GM18909 (cell line): ENCODE measurements around the gene KLF9.
A peak's percentile ranks its signal among the peaks of the same experiment; 100 is the strongest.
"Not testable (repeated sequence)": the region's sequence is repeated elsewhere in the genome, so short reads cannot be mapped to it uniquely, and the experiment has no call there.

ENCODE experiments used
- ATAC-seq: cut with Tn5 transposase; IDR thresholded peaks from one replicate; pipeline ENCODE4 v1.9.1; 2021; ENCODE audit warnings: mild to moderate bottlenecking; ENCODE audit not compliant: unreplicated experiment, poor library complexity

KLF9 gene

GRCh38 chr9:70405808-70406433, 8.5 kb downstream of the KLF9 start:
- peak; percentile 34 for ATAC-seq

DNA sequence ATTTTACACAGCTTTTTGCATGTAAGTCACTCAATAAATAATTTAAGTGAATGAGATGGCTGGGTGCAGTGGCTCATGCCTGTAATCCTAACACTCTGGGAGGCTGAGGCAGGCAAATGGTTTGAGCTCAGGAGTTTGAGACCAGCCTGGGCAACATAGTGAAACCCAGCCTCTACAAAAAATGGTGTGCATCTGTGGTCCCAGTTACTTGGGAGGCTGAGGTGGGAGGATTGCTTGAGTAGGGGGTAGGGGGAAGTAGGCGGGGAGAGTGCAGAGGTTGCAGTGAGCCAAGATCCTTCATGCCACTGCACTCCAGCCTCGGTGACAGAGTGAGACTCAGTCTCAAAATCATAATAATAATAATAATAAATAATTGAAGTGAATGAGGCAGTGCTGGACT, 10.2 kb downstream of the KLF9 start:
- ATAC-seq: no peak

GRCh38 chr9:70403618-70404025, 10.8 kb downstream of the KLF9 start:
- no peak for ATAC-seq

GRCh38 chr9:70403166-70403565, 11.3 kb downstream of the KLF9 start:
- no peak for ATAC-seq

DNA sequence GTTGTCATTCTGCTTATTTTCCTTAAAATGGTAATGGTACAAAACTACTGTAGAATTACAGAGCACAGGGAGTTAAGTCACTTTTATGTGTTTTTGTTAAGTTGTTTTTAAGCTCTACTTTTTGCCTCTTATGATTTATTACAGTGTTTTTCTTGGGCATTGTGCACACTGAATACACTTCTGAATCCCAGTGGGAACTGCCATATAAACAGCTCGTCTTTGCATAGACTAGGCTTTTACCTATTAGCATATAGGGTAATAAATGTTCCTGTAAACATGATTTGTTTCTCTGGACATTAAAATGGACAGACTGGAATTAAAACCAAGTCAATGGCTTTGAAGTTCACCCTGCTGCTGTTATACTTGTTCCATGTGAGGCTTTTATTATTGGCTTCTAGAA, 12.2 kb downstream of the KLF9 start:
- no peak for ATAC-seq

- not testable (repeated sequence) for ATAC-seq
These were observed 13.2 kb downstream of the KLF9 start for GRCh38 chr9:70401241-70401640.

DNA sequence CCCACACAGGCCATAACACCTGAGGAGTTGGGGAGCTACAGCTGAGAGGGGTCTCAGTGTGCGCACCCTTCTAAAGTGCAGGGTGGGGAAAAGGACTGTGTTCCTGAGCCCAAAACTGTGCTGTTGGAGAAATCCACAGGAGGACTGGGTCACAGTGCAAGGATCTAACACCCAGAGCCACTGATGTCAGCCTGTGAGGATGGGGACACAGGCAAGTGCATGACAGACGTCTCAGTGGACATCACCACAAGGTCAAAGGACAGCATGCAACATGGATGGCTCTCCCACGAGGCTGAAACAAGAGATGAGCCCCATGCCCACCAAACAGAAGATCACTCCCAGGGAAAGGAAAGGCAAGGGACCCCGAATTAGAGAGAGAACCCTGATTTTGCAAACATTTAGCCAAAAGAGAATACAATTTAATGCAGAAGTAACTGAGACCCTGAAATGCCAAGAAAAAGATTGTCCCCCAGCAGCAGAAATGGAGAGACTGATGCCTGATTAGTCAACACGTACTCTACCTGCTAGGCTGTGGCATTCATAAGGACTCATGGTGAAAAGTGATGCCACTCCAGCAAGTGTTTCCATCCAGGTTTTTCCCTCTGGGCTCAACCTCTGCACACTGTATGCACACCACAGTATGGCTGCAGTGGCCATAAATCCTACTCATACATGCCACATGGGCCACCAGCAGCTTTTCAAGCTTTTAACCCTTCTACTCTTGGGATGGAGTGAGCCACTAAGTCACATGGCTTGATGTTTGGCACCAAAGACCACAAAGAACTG, 14.2 kb downstream of the KLF9 start:
- no peak for ATAC-seq

DNA sequence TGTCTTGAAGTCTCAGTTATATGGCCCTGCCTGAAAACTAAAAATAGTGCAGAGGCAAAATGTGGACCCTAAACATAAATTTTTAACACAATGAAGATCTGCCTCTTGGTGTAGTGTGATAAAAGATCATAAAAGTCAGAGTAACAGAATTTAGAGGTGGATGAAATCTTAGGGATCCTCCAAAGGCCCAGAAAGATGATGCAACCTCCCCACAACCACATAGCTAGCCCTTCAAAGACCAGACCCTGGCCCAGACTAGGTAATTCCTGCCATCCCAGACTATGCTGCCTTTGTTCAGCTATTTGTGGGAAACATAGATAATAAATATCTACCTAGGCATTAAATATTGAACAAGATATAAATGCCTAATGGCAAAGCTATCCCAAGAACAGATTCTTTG, 15.3 kb downstream of the KLF9 start:
- ATAC-seq: no peak

DNA sequence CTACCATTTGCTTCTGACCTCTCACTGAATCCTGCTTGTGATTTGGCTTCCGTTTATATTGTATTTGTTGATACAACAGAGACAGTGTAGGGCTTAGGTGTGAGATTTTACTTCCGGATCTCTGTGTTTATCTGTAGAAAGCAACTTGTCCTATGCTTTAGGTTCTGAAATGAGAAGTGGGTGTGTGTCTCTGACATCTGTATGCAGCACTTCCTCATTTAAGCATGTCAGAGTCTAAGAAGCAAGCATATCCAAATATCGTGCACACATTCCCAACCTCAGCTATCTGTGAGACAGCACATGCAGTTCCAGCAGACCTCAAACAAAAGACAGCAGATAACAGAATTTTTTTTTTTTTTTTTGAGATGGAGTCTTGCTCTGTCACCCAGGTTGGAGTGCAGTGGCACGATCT, 16.3 kb downstream of the KLF9 start:
- ATAC-seq: peak; percentile 100

DNA sequence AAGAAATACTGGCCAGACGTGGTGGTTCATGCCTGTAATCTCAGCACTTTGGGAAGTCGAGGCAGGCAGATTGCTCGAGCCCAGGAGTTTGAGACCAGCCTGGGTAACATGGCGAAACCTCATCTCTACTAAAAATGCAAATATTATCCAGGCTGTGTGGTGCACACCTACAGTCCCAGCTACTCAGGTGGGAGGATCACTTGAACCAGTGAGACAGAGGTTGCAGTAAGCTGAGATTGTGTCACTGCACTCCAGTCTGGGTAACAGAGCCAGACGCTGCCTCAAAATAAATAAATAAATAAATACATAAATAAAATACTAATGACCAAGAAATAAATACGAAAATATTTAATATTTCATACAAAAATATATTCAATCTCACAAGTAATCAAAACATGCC, 18.8 kb downstream of the KLF9 start:
- no peak for ATAC-seq

DNA sequence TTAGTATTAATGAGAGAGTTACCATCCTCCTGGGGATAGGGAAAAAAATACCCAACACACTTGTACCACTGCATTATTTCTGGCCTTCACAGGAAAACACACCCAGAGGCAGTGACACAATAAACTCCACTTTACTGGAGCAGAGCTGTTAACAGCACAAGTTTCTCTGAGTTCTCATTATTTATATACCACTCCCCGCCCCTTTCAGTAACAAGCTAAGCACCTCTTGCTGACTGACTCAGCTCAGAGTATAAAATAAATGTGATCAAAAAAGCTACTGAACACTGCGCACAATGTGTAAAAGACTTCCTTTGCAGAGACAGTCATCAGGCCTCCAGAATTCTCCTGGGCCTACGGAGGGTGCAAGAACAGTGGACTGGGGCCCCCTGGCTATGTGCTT, 21.6 kb downstream of the KLF9 start:
- no peak for ATAC-seq

GRCh38 chr9:70392189-70392588, 22.3 kb downstream of the KLF9 start:
- no peak for ATAC-seq

DNA sequence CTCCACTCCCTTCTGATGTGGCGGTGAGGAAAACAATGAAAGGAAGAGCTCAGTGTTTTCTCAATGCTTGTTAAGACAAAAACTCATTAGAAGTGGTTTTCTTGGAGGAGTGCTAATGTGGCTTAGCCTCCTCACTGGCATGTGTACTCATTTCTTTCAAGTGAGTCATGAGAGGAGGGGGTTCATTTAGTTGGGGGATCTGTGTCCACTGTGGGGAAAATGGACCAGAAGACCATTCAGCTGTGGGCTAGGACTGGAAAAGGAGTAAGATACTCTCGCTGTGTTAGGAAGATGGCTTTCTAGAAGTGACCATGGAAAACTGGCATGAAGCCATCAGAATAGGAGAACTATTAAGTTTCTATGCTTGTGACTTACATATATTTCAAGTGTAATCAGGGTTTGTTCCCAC, 23.5 kb downstream of the KLF9 start:
- ATAC-seq: no peak

- no peak for ATAC-seq
These were observed 24.7 kb downstream of the KLF9 start for GRCh38 chr9:70389621-70390266.

GRCh38 chr9:70389188-70389587, 25.3 kb downstream of the KLF9 start:
- ATAC-seq: no peak

DNA sequence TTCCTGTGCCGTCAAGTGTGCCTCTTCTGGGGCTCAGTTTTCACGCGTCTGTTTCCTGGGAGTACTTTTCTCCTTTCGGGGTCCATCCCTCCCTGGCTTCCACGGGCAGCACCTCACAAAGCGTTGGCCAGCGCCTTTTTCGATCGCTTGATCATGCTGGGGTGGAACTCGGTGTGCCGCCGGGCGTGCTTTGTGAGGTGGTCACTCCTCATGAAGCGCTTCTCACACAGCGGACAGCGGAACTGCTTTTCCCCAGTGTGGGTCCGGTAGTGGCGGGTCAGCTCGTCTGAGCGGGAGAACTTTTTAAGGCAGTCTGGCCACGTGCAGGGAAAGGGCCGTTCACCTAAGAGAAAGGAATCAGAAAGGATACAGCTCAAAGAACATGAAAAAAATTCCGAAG, 26.8 kb downstream of the KLF9 start:
- ATAC-seq: no peak

DNA sequence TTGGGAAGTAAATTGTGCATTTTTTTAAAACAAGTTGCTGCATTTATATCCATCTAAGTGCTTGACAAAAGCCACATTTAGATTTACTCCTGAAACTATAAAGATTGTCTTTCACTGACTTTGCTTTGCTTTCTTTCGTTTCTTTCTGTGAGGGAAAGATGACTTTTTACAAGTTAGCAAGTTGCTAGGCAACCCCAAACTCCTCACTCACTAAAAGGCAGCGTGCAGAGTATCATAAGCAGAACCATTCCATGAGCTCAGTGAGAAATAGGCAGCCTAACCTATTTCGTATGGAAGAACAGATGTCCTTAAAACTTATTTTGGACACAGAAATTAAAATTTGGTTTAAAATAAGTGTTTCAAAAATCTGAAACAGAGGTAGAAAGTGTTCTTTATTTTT, 29.0 kb downstream of the KLF9 start:
- no peak for ATAC-seq

DNA sequence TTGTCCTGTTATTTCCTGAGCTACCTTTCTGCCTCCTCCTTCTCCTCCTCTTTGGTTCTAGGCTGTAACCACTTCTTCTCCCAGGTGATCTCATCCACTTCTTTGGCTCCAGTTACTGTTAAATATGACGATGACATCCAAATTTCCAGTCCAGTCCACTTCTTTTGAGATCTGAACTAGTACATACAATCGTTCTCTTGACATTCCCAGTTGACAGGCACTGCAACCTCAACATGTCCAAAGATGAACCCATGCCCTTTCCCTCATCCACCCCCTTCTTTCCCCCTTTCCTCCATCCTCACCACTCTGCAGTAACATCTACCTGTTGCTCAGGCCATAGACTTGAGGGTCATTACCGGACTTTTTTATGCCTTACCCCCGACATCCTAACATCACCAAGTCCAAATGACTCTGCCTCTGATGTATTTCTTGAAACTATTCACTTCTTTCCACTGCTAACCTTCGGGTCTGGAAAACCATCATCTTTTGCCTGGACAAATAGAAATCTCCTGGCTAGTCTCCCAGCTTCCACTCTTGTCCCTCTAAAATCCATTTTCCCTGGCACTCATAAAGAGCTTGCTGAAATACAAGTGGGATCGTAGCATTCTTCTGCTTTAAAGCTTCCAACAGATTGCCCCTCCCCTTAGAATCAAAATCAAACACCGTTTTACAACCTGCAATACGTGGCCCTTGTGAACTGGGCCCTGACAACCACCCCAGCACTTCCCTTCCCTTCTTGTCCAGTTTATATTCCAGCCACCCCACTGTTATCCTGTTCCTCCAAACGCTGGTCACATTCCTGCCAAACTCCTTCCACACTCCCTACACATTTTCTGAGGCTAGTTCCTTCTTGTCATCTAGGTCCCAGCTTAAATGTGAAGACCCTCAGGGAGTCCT, 31.5 kb downstream of the KLF9 start:
- ATAC-seq: no peak

DNA sequence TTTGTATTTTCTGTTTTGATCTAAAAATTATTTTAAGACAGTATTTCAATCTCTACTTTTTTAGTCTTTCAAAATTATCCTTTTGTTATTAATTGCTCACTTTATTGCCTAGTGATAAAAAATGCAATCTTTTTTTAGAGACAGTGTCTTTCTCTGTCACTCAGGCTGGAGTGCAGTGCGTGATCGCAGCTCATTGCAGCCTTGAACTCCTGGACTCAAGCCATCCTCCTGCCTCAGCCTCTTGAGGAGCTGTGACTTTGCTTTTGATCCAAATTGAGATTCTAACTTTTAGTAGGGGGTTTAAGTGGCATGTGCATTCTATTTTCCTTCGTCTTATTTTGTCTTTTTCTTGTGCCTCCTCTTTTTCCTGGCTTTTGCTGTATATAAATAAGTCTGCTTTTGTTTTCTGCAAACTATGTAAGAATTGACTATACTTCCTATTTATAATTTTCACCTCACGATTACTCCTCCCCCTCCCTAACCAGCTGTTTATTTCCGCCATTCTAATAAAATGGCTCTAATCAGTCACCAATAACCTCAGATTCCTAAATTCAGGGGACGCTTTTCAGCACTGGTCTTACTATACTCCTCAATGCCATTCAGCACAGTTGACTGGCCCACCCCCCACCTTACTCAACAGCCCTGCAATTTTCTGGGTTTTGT, 32.3 kb downstream of the KLF9 start:
- ATAC-seq: no peak

DNA sequence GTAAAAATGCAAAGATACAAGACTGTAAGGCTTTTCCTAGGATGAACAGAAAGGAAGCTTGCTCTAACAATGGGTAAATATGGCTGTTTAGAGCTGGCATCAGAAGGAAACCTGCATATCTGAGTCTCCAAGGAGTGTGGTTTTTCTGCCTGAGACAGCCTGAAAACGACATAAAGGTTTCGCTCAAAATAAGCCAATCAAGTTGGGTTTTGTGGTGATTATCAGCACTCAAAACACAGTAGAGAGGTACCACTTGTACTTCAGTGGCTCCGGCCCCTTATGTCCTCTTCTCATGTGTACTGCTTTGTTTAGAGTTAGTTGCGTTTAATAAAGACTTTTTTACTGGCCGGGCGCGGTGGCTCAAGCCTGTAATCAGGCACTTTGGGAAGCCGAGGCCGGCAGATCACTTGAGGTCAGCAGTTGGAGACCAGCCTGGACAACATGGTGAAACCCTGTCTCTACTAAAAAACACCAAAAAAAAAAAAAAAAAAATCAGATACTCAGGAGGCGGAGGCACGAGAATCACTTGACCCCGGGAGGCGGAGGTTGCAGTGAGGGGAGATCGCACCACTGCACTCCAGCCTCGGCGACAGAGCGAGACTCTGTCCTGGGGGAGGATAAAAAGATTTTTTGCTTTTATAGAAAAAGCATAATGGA, 39.4 kb downstream of the KLF9 start:
- ATAC-seq: no peak
